Liver (tissue), 9 donors: ENCODE results near the gene METTL17. TPM values are rescaled to one million over a fixed set of nuclear protein-coding genes. Genes with fewer than 3 reads are reported as not detected.

Experiments used
- DNase-seq: peaks from one replicate; pipeline ENCODE4 v3.0.0-alpha.2; 2017; ENCODE audit warnings: low spot score
- H3K27ac ChIP-seq, 2 donors: one replicate each; pipeline ENCODE4 v1.7.0; 2013; ENCODE audit warnings: inconsistent platforms in 2 of 2, low read length in 2 of 2, control low read depth in 1 of 2, low read depth in 1 of 2, mild to moderate bottlenecking in 1 of 2
- H3K27me3 ChIP-seq, 4 donors: one replicate each; pipeline versions ENCODE4 v1.6.1 to v1.7.0; 2013; ENCODE audit warnings: low read length in 3 of 4, inconsistent platforms in 1 of 4, mild to moderate bottlenecking in 1 of 4, moderate library complexity in 1 of 4; ENCODE audit not compliant: control insufficient read depth in 4 of 4, insufficient read depth in 4 of 4
- H3K36me3 ChIP-seq, 4 donors: one replicate each; pipeline versions ENCODE4 v1.6.1 to v1.7.0; 2013; ENCODE audit warnings: low read length in 3 of 4, mild to moderate bottlenecking in 3 of 4, low read depth in 1 of 4, moderate library complexity in 1 of 4; ENCODE audit not compliant: control insufficient read depth in 4 of 4, insufficient read depth in 3 of 4
- H3K4me1 ChIP-seq, 4 donors: one replicate each; pipeline versions ENCODE4 v1.6.1 to v1.7.0; 2013; ENCODE audit warnings: low read length in 3 of 4, mild to moderate bottlenecking in 3 of 4, moderate library complexity in 1 of 4; ENCODE audit not compliant: control insufficient read depth in 4 of 4, insufficient read depth in 4 of 4
- H3K4me3 ChIP-seq, 3 donors: one replicate each; pipeline versions ENCODE4 v1.6.1 to v1.7.0; 2013; ENCODE audit warnings: low read length in 3 of 3, control low read depth in 1 of 3, low read depth in 1 of 3, mild to moderate bottlenecking in 1 of 3
- H3K9ac ChIP-seq, 2 donors: one replicate each; pipeline ENCODE4 v1.7.0; 2013; ENCODE audit warnings: low read length in 2 of 2, mild to moderate bottlenecking in 2 of 2, moderate library complexity in 2 of 2, control low read depth in 1 of 2, low read depth in 1 of 2
- H3K9me3 ChIP-seq, 4 donors: one replicate each; pipeline versions ENCODE4 v1.6.1 to v1.7.0; 2013; ENCODE audit warnings: low read length in 3 of 4; ENCODE audit not compliant: control insufficient read depth in 4 of 4
- ATF3 ChIP-seq: IDR thresholded peaks from 2 replicates; pipeline ENCODE4 v1.6.1; 2016; ENCODE audit warnings: antibody characterized with exemption
- EGR1 ChIP-seq, 2 donors: IDR thresholded peaks; 2 replicates each; pipeline ENCODE4 v1.6.1; 2016 to 2018; ENCODE audit warnings: antibody characterized with exemption in 2 of 2, low read depth in 2 of 2
- FOXA1 ChIP-seq: IDR thresholded peaks from 2 replicates; pipeline ENCODE4 v1.6.1; 2016; ENCODE audit warnings: antibody characterized with exemption
- FOXA2 ChIP-seq: IDR thresholded peaks from 2 replicates; pipeline ENCODE4 v1.6.1; 2016; ENCODE audit warnings: antibody characterized with exemption
- GABPA ChIP-seq, 2 donors: IDR thresholded peaks in 1 of 2; conservative IDR thresholded peaks in 1 of 2; 2 replicates each; pipeline ENCODE4 v1.6.1; 2016; ENCODE audit warnings: antibody characterized with exemption in 2 of 2, mild to moderate bottlenecking in 1 of 2, moderate library complexity in 1 of 2
- HNF4A ChIP-seq, 2 donors: conservative IDR thresholded peaks; 2 replicates each; pipeline ENCODE4 v1.6.1; 2016; ENCODE audit warnings: antibody characterized with exemption in 2 of 2, mild to moderate bottlenecking in 2 of 2
- HNF4G ChIP-seq: IDR thresholded peaks from 2 replicates; pipeline ENCODE4 v1.6.1; 2016; ENCODE audit warnings: antibody characterized with exemption
- JUND ChIP-seq, 2 donors: IDR thresholded peaks; 2 replicates each; pipeline ENCODE4 v1.6.1; 2016; ENCODE audit warnings: antibody characterized with exemption in 2 of 2
- MAX ChIP-seq: IDR thresholded peaks from 2 replicates; pipeline ENCODE4 v1.6.1; 2016; ENCODE audit warnings: antibody characterized with exemption
- NR2F2 ChIP-seq: IDR thresholded peaks from 2 replicates; pipeline ENCODE4 v1.6.1; 2016; ENCODE audit warnings: antibody characterized with exemption
- RAD21 ChIP-seq, 2 donors: IDR thresholded peaks; 2 replicates each; pipeline ENCODE4 v1.6.1; 2016; ENCODE audit warnings: antibody characterized with exemption in 2 of 2, mild to moderate bottlenecking in 2 of 2
- REST ChIP-seq: IDR thresholded peaks from 2 replicates; pipeline ENCODE4 v1.6.1; 2016; ENCODE audit warnings: antibody characterized with exemption, mild to moderate bottlenecking
- SP1 ChIP-seq: IDR thresholded peaks from 2 replicates; pipeline ENCODE4 v1.6.1; 2018; ENCODE audit warnings: antibody characterized with exemption, mild to moderate bottlenecking
- TAF1 ChIP-seq: conservative IDR thresholded peaks from 2 replicates; pipeline ENCODE4 v1.6.1; 2016; ENCODE audit warnings: antibody characterized with exemption, mild to moderate bottlenecking
- YY1 ChIP-seq: IDR thresholded peaks from 2 replicates; pipeline ENCODE4 v1.6.1; 2016; ENCODE audit warnings: antibody characterized with exemption, mild to moderate bottlenecking
- ZBTB33 ChIP-seq: IDR thresholded peaks from 2 replicates; pipeline ENCODE4 v1.6.1; 2016; ENCODE audit warnings: antibody characterized with exemption
- WGBS: extraction: QIAGEN DNeasy Blood & Tissue Kit; methylation state at CpG from one replicate; pipeline ENCODE4 v1.1.7; 2013; 5-methylcytosine and 5-hydroxymethylcytosine counted together
- polyA plus RNA-seq, 2 donors: library from polyadenylated mRNA; stranded (reverse) in 1 of 2; unstranded in 1 of 2; fragments of 200-250 nt in 1 of 2; fragments of >200 nt in 1 of 2; fragmentation: Nextera tagmentation in 1 of 2; extraction: Ambion mirVana in 1 of 2; gene quantifications; one replicate each; pipeline versions ENCODE4 v1.2.1 to v1.2.3, GENCODE V29; 2013 to 2015
- total RNA-seq, 2 donors: library from RNA; depleted of rRNA; stranded (reverse); fragments of >200 nt; gene quantifications; one replicate each; pipeline ENCODE4 v1.2.3, GENCODE V29; 2014
- TF ChIP-seq, protein P1 (sequence below): fragments of 150-350 bp; IDR thresholded peaks from 2 replicates; pipeline ENCODE4 v1.5.1; 2017; ENCODE audit warnings: improper control_type of control experiment, low read depth, low read length; ENCODE audit not compliant: missing input control
- donor health status: healthy.
- donor health status: healthy.
- donor health status: healthy.
- donor health status: healthy.
- donor health status: healthy.

Gene METTL17
- total and polyA plus RNA-seq, 4 donors, result 31.0 to 64.8 (median 47.3) TPM

- TF ChIP-seq REST (no peak), EGR1 (IDR thresholded peaks at IDR 0.05; ENCODE audit: low read depth in 2 of 2) (no peak), JUND (IDR thresholded peaks at IDR 0.05) (peak in 1 of 2 donors; percentile 29), RAD21 (IDR thresholded peaks at IDR 0.05) (peak in 1 of 2 donors; percentile 20), FOXA1 (no peak), YY1 (no peak), FOXA2 (no peak)
Observed at GRCh38 chr14:21042918-21043317, 53.1 kb downstream of the METTL17 start (continued).

DNA sequence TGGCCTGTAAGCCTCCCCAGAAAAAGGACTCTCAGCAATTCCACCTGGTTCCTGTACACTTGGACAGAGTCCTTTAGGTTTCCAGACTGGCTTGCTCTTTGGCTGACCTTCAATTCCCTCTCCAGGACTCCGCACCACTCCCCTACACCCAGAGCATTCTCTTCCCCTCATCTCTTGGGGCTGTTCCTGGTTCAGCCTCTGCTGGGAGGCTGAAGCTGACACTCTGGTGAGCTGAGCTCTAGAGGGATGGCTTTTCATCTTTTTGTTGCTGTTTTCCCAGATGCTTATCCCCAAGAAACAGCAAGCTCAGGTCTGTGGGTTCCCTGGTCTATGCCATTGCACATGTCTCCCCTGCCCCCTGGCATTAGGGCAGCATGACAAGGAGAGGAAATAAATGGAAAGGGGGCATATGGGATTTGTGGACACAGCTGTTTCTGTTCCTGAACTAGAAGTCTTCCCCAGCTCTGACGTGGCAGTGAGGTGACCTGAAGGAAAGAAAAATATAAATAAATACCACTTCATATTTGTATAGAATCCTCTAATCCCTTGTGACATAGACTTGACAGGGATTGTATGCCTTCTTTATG, 53.7 kb downstream of the METTL17 start:
- WGBS, result 20% methylated on average over 2 of the region's 2 CpGs
- no peaks in the 10 kb centered on the region for H3K27me3 ChIP-seq
- no peaks in the 10 kb centered on the region for H3K9me3 ChIP-seq
- H3K36me3 ChIP-seq, result no peaks in the 10 kb centered on the region
- no peak overlapping the region for H3K9ac ChIP-seq
- H3K27ac ChIP-seq, result peak overlapping the region; percentile 84 to 86
- TF ChIP-seq HNF4G, result no peak
- TF ChIP-seq HNF4A (conservative IDR thresholded peaks at IDR 0.05), result peak in 1 of 2 donors; percentile 24
- no peak for DNase-seq
- H3K4me1 ChIP-seq, result peaks cover 26 to 86% (median 66%) of the 10 kb centered on the region in 4 donors
- H3K4me3 ChIP-seq, result peak overlapping the region in 1 of 3 donors; percentile 23

GRCh38 chr14:21043974-21044618, 54.3 kb downstream of the METTL17 start:
- peak overlapping the region; percentile 84 to 86 for H3K27ac ChIP-seq
- H3K27me3 ChIP-seq, result no peaks in the 10 kb centered on the region
- H3K4me1 ChIP-seq, result peaks cover 27 to 86% (median 67%) of the 10 kb centered on the region in 4 donors
- WGBS, result 19% methylated on average over 6 of the region's 6 CpGs
- DNase-seq, result no peak
- H3K36me3 ChIP-seq, result no peaks in the 10 kb centered on the region
- H3K9ac ChIP-seq, result peak overlapping the region in 1 of 2 donors; percentile 6
- no peak overlapping the region for H3K4me3 ChIP-seq
- no peaks in the 10 kb centered on the region for H3K9me3 ChIP-seq
- TF ChIP-seq FOXA1 (peak; percentile 44), GABPA (IDR thresholded peaks at IDR 0.05 in 1 of 2, conservative IDR thresholded peaks at IDR 0.05 in 1 of 2) (peak in 1 of 2 donors; percentile 57), HNF4A (conservative IDR thresholded peaks at IDR 0.05) (peak; percentile 80 to 86), REST (peak; percentile 68), MAX (peak; percentile 86), EGR1 (IDR thresholded peaks at IDR 0.05; ENCODE audit: low read depth in 2 of 2) (peak in 1 of 2 donors; percentile 64), HNF4G (peak; percentile 36), YY1 (peak; percentile 60), FOXA2 (peak; percentile 61), SP1 (peak; percentile 93), TAF1 (no peak), JUND (IDR thresholded peaks at IDR 0.05) (peak; percentile 60 to 86), ZBTB33 (peak; percentile 46), NR2F2 (peak; percentile 49), ATF3 (peak; percentile 59), RAD21 (IDR thresholded peaks at IDR 0.05) (peak; percentile 30 to 34)
- TF ChIP-seq, protein P1, sequence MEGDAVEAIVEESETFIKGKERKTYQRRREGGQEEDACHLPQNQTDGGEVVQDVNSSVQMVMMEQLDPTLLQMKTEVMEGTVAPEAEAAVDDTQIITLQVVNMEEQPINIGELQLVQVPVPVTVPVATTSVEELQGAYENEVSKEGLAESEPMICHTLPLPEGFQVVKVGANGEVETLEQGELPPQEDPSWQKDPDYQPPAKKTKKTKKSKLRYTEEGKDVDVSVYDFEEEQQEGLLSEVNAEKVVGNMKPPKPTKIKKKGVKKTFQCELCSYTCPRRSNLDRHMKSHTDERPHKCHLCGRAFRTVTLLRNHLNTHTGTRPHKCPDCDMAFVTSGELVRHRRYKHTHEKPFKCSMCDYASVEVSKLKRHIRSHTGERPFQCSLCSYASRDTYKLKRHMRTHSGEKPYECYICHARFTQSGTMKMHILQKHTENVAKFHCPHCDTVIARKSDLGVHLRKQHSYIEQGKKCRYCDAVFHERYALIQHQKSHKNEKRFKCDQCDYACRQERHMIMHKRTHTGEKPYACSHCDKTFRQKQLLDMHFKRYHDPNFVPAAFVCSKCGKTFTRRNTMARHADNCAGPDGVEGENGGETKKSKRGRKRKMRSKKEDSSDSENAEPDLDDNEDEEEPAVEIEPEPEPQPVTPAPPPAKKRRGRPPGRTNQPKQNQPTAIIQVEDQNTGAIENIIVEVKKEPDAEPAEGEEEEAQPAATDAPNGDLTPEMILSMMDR, result no peak
